GM19025 (cell line): ENCODE measurements around the gene POLR3E.

Source experiments
- ATAC-seq: cut with Tn5 transposase; IDR thresholded peaks from one replicate; pipeline ENCODE4 v1.9.1; 2021; ENCODE audit warnings: mild to moderate bottlenecking, low read depth, moderate library complexity; ENCODE audit not compliant: unreplicated experiment

Gene POLR3E

GRCh38 chr16:22297114-22297870 lies at the start of gene POLR3E:
TSS of gene POLR3E (plus strand) at chr16:22297409. CDS start at chr16:22302969, 5,560 bp downstream.
- peak; percentile 76 for ATAC-seq

GRCh38 chr16:22250522-22250921 lies 46.7 kb upstream of the POLR3E start:
- no peak for ATAC-seq

- no peak for ATAC-seq
Observed at GRCh38 chr16:22252317-22252716, 44.9 kb upstream of the POLR3E start.

GRCh38 chr16:22253272-22253671 lies 43.9 kb upstream of the POLR3E start:
- no peak for ATAC-seq

- no peak for ATAC-seq
Observed at GRCh38 chr16:22255335-22255734, 41.9 kb upstream of the POLR3E start.

GRCh38 chr16:22257440-22257839 lies 39.8 kb upstream of the POLR3E start:
- ATAC-seq: no peak

- no peak for ATAC-seq
Observed at GRCh38 chr16:22260490-22260889, 36.7 kb upstream of the POLR3E start.

- ATAC-seq: no peak
Observed at GRCh38 chr16:22262460-22262859, 34.7 kb upstream of the POLR3E start.

- ATAC-seq: no peak
Observed at GRCh38 chr16:22264786-22265185, 32.4 kb upstream of the POLR3E start.

GRCh38 chr16:22265351-22265750 lies 31.9 kb upstream of the POLR3E start:
- ATAC-seq: no peak

- ATAC-seq: no peak
Observed at GRCh38 chr16:22266546-22266945, 30.7 kb upstream of the POLR3E start.

GRCh38 chr16:22267764-22268163 lies 29.4 kb upstream of the POLR3E start:
- ATAC-seq: no peak

GRCh38 chr16:22270525-22270924 lies 26.7 kb upstream of the POLR3E start:
- no peak for ATAC-seq

GRCh38 chr16:22272870-22273650 lies 24.1 kb upstream of the POLR3E start:
- ATAC-seq: no peak

GRCh38 chr16:22274916-22275315 lies 22.3 kb upstream of the POLR3E start:
- no peak for ATAC-seq

GRCh38 chr16:22278441-22279230 lies 18.6 kb upstream of the POLR3E start:
- no peak for ATAC-seq

GRCh38 chr16:22282254-22282892 lies 14.8 kb upstream of the POLR3E start:
- ATAC-seq: no peak

- ATAC-seq: no peak
Observed at GRCh38 chr16:22284637-22285036, 12.6 kb upstream of the POLR3E start.

- ATAC-seq: no peak
Observed at GRCh38 chr16:22285080-22285479, 12.1 kb upstream of the POLR3E start.

GRCh38 chr16:22291020-22291419 lies 6.2 kb upstream of the POLR3E start:
- ATAC-seq: no peak
